HG03025 (cell line): ENCODE results near the gene BCL11A.

Experiments
- ATAC-seq: cut with Tn5 transposase; IDR thresholded peaks from one replicate; pipeline ENCODE4 v1.9.1; 2021; ENCODE audit warnings: mild to moderate bottlenecking, moderate library complexity; ENCODE audit not compliant: unreplicated experiment, low FRiP score

BCL11A gene

GRCh38 chr2:60529136-60529784 lies 24.2 kb downstream of the BCL11A start:
- no peak for ATAC-seq

DNA sequence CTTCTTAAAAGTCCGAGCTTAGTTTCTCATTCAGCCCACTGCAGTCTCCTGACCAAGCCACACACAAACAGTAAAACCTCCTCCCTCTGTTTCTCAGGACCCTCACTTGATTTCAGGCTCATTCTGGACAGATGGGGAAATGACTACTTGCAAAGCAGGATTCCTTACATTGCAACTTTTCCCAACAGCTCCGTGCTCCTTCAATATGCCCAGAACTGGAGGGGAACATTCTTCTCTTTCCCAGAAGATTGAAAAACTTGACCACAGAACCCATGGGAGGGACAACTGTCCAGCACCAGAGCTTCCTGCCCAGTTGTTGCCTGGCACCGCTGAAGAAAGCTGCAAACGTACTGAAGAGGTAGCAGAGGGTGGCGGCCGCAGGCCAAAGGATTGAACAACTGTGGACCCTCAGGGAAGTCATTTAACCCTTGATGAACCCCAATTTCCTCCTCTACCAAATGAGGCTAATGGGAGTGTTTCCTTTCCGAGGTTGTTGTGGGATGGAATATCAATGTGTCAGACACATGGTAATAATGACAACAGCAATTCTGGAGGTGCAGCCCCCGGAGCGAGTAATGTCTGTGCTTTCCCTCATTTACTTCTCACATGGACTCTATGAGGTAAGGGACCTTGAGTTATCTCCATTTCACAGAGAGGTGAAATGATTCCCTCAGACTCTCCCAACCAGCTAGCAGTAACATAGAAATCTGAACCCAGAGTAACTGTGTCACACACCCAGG lies 25.0 kb downstream of the BCL11A start:
- no peak for ATAC-seq

DNA sequence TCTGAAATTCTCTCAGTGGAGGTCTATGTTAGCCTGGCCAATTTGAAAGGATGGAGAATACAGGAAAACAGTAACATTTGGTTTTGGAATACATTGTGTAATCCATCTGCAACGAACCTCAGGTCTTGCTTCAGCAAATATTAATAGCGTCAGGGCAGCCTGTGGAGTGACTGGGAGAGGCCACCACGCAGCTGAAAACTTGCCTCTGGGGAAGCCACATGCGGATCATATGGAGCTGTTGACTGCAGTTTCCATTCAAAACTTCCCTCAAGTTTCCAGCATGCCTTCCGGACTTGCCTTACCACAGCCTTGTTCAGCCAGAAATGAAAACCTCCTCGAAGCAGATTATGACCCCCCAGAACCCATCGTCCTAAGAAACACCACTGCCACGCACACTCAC lies 25.7 kb downstream of the BCL11A start:
- no peak for ATAC-seq

DNA sequence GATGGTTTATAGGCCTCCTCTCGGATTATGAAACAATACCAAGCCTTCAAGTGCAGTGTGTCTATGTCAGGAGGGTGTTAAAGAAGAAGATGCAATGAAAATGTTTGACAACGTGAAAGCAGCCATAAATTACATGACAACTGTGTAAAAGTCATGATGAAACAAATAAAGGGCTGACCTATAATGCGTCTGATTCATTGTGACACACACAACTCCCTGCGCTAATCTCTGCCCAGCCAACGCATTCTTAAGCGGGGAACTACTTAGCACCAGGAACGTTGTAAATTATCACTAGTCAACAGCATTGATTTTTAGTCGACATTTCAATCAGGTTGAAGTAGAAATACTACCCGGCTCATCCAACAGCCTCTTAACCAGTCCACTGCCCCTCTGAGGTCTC lies 26.8 kb downstream of the BCL11A start:
- no peak for ATAC-seq

- no peak for ATAC-seq
These were observed 27.6 kb downstream of the BCL11A start for GRCh38 chr2:60525899-60526298.

DNA sequence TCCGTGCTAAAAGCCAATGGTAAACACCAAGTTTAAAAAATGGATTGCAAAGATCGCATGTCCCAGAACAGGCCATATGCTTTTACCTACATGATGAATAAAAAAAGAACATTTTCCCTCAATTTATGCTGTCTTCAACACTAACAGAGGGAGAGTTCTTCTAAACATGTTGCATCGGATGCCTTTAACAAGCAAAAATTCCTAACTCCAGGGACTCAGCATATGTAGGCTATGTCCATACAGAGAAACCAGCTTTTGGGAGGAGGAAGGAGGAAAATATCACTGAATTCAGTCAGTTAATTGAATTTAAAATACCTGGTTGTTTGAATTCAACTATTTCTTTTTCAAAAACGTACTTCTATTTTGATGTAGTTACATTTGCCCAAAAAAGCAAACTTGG lies 28.6 kb downstream of the BCL11A start:
- ATAC-seq: no peak

GRCh38 chr2:60523963-60524362 lies 29.5 kb downstream of the BCL11A start:
- no peak for ATAC-seq

- no peak for ATAC-seq
These were observed 31.0 kb downstream of the BCL11A start for GRCh38 chr2:60522462-60522861.

- no peak for ATAC-seq
These were observed 31.8 kb downstream of the BCL11A start for GRCh38 chr2:60521626-60522025.

DNA sequence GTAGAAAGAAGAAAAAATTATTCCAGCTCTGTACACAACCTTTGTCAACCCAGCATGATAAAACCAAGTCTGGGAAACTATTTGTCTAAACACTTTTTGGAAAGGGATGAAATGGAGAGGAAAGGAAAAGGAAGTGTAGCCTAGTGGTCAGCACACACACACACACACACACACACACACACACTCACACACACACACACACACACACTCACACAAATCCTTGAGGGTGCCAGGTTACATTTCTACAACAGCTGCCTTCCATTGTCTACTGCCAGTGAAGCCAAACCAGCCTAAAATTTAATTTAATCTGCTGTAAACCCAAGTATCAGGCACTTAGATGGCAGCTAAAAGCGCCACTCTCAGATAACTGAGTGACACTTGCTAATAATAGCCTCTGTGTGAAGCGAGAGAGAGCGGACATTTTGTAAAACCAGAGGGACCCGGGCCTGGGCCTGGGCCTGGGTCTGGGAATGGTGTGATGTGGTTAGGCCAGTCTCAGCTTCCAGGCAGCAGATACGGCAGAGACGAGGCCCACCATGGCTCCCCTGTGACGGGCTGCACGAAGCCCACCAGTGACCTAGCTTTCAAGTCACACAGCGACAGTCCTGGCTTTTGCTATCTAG lies 32.4 kb downstream of the BCL11A start:
- ATAC-seq: no peak

- ATAC-seq: no peak
These were observed 33.1 kb downstream of the BCL11A start for GRCh38 chr2:60520151-60520876.

GRCh38 chr2:60519231-60519863 lies 34.1 kb downstream of the BCL11A start:
- no peak for ATAC-seq

GRCh38 chr2:60518567-60518966 lies 34.9 kb downstream of the BCL11A start:
- no peak for ATAC-seq

DNA sequence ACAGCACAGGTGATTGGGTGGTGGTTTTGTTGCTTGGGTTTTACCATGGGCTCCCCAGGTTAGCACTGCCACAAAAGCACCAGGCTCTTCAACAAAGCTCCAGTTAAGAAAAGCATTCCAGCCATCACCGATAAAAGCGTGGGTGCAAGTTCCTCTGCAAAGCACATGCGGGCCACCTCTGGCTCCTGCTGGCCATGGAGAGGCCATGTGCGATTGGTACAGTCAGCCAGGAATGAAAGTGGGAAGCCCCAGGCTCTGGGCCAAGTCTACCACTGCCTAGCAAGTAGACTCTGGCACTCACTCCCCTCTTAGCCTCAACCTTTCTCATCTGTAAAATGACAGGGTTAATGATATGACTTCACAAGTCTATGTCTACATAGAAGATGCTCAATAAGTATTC lies 36.0 kb downstream of the BCL11A start:
- no peak for ATAC-seq

DNA sequence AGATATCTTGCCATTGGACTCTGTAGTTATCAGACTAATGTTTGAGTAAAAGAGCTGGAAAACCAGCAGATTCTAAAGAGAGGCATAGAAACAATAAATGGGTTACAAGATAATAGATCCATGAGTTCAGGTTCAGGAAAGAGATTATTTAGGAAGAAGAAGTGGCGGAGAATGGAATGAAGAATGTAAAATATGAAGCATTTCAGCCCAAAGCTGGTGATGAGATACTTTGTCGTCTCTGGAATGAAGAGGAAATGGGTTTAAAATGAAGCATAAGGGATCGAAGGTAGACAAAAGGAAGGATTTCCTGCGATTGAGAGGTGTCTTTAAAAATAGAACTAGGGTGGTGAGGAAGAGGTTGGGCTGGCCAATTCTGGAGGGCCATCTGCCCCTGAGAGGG lies 36.6 kb downstream of the BCL11A start:
- ATAC-seq: no peak

DNA sequence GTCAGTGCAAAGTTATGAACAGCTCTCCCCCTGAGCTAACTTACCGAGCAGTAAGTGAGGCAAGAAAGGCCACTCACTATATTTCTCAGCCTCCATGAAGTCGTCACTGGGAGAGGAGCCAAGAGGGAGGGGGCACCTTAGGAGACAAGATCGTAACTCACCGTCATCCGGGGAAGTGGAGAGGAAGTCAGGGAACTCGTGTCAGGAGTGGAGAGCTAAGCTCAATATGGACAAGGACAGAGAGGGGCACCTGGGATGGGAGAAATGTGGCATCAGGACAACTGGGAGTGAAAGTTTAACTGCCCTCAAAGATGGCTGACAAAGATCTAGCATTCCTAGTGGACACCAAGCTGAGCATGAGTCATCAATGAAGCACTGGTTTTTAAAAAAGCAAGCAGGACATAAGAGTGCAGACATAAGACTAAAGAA lies 37.1 kb downstream of the BCL11A start:
- peak; percentile 9 for ATAC-seq

- peak; percentile 82 for ATAC-seq
These were observed 37.7 kb downstream of the BCL11A start for GRCh38 chr2:60515721-60516226.

- no peak for ATAC-seq
These were observed 39.5 kb downstream of the BCL11A start for GRCh38 chr2:60513996-60514395.

DNA sequence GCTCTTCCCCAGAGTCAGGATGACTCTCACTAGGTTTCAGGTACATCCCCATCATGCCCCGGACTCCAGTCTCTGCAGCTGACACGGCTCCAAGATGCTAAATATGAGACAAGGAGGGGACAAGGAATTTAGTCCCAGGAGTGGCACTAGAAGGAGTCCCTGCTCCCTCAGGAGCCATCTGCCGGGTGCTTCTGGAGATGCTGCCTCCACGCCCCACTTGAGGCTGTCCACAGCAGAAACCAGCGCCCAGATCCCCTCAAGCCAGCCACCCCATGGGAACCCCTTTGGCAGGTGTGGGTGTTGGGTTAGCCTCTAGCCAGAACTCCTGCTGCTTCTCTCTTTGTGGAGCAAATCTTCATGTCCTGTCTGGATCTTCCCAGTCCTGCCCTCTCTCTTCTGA lies 40.3 kb downstream of the BCL11A start:
- ATAC-seq: no peak

DNA sequence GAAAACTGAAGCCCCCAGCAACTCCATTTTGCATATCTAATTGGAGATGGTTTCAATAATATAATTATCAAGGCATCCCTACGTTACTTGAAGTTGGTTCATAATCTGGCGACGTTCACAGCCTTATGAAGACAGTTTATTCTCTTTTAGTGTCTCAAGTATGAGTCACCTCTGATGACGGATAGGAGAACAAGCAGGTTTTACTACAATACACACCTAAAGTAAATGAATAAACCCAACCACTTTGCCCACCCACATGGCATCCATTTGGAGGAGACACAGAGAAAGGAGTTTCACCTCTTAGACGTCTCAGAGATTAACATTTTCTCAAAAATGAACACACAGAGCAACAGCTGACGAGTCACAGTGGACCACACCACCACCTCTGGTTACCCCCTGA lies 40.8 kb downstream of the BCL11A start:
- no peak for ATAC-seq
